LoVo (cell line): ENCODE measurements around the gene PPARA.
"Not testable (repeated sequence)": the region's sequence is repeated elsewhere in the genome, so short reads cannot be mapped to it uniquely, and the experiment has no call there.

Experiments
- DNase-seq: peaks from one replicate; pipeline ENCODE4 v3.0.0-alpha.2; 2016; ENCODE audit warnings: low spot score

The PPARA gene

DNA sequence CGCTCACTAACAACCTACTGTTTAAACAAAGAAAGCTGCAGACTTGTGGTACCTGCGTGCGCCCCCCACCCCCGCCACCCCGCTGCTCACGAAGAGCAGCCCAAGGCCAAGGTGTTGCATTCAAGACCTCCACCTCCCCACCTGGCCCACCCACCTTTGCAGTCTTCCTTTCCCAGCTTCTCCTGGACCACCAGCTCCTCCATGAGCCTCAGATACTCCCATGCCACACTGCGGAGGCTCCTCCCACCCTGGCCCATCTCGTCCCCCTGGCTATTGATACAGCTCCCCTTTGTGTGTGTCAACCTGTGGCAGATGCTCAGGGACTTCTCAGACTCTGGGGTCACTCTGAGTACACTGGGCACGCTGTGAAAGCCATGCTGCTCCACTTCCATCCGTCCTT lies 95.9 kb downstream of the PPARA start:
- DNase-seq = no peak

DNA sequence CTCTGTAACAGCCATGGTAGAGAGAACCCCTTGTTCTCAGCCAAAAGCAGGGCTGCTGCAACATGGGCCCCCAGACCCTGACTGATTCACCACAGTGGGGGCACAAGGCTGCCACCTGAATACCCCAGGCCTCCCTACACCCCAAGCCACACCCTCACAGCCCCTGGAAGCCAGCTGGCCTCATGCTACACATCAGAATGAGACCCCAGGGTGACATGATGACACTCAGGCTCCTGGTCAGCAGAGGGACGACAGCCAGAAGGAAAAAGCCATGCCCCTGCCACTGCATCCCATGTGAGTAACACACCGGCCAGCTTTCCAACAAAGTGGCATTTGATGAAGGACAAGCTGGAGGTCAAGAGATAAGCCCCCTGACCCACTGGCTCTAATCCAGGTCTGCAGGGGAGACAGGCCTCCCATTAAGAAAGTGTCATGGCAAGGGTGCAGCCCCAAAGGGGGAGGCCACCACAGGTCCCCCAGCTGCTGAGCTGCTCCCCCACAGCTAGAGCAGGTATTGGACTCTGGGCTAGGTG lies 97.2 kb downstream of the PPARA start:
- no peak for DNase-seq

DNA sequence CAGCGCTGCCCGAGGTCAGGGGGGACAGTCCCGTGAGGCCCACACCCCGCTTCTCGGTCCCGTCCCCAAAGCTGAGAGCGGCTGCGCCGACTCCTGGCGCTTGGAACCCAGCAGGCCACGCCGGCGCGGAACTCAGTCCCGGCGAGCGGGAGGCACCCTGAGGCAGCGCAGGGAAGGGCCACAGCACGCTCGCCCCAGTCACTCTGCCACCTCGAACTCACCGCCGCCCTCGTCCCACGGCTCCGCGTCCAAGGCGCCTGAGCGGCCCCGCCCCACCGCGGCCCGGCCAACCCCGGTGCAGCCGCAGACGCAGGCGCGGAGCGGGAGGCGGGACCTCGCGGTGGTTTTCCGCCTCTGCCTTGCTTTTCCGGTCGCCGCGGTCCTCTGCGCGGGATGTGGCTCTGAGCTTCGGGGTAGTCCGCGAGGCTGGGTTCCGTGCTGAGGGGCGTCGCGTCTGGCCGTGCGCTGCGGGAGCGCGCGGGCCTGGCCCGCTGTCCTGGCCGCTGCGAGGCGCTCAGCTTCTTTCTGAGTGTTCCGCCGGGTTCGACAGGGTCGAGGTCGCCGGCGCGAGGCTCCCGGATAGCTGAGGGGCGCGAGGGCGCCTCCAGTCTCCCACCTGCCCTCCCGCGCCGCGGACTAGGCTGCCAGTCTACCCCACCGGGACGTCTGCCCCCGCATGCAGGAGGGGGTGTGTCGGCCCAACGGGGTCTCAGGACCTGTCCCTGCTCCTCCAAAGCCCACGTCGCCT lies 99.9 kb downstream of the PPARA start, which contains the start of gene CDPF1:
Gene CDPF1 (minus strand): TSS at position 259 of the 748 bp plus-strand sequence. CDS start 2,009 bp downstream, outside the sequence.
- peak; percentile 93 for DNase-seq

DNA sequence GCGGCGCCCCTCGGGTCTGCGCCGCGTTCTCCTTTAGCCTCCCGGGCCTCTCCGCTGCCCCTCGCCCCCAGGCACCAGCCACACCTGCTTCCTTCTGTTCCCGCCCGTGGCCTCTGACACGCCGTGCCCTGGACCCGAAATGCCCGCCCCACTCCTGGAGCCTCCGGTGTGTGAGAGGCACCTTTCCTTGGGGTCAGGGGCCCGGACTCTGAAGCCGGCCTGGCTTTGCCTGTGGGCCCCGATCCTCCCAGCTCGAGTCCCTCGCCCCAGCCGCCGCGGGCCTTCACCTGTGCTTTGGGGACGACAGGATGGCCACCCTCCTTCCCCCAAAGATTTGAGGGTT lies 100.4 kb downstream of the PPARA start:
- no peak for DNase-seq

DNA sequence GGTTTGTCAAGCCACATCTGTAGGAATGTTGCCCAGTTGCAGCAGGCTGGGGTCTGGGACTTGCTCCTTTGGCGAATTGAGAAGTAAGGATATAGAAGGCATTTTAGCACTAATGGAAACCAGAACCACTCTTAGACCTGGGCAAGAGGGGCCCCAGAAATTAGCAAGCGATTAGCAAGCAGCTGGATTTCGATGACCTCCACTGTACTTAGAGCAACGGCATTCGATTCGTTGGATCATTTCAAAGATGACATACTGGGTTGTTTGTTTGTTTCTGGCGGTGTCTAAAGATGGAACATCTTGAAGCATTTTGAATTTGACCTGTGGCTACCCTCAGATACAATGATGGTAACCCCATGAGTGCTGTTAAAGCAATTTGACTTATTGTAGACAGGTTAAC lies 100.9 kb downstream of the PPARA start:
- DNase-seq = no peak

DNA sequence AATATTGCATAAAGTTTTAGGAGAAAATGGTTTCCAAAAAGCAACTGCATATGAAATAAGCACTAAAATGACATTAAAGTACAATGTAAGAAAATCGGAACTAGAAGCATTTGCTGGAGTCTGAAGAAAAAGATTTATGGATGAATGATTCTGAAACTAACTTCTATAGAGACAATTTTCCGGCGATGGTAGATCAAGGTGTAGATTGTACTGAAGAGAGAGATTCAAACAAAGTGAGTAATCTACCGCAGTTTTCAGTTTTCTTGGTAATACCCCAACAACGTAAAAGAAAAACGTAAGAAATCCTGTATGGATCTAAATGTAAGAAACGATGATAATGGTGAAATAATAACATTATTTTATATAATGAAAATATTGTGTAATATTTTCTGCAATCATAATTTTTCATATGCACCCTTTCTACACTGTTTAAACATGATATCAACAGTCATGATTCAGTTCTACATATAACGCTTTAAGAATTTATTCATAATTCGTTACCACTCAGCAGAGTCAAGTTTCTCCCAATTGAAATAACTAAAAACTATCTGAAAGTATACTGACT lies 101.6 kb downstream of the PPARA start:
- DNase-seq = no peak

DNA sequence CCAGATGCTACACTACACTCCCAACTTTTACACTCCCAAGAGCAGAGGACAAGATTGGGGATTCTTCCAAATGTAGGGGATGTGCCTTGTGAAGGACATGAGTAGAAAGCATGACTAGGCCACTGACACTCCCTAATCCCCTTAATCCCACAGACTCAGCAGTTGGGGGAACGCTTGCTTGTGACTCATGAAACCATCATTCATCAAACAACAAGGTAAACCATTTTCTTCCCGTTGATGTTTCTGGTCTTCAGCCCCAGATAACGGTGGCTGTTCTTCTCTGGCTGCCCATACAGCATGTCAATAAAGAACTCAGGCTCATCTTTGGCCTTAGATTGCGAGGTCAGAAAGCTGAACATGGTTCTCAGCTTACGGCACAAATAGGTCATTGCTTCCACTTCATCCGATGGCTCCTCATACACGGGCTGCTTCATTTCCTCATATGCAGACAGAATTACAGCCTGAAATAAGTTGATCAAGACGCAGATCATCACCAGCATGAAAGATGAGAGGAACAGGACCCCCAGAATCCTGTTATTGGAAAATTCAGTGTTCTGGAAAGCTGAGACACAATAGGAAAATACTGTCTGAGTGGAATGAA lies 106.1 kb downstream of the PPARA start:
- no peak for DNase-seq

DNA sequence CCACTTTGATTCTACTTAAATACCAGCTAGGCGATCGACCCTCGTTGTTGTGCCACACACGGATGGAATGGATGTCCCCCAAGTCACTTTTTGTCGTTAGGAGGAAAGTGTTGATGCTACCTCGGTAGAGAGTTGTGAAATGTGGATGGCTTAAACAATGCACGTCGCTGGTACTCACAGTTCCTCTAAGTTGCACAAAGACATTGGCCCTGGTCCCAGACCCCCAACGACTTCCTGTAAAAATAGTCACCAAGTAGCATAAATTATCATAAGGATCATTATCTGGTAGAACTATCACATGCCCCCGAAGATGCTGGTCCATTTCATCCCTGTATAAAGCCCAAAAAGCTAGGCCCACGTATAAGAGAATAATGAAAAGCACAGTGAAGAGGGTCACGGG lies 109.0 kb downstream of the PPARA start:
- no peak for DNase-seq

DNA sequence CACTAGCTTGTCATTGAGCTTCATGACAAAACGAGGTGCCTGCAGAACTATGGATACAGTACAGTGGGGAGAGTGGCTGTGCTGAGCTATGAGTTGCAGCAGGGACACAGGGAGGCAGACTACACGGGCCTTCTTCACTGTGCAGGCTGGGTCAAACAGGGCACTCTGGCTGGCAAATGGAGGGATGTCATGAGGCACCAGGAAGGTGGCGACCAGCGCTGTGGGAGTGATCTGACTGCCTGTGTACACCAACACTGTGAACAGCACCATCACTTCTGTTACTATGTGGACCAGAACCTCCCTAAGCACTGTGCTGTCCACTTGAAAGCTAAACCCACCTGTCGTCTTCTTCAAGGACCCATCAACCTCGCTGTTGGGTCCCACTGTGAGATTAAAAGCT lies 109.7 kb downstream of the PPARA start:
- DNase-seq = no peak

DNA sequence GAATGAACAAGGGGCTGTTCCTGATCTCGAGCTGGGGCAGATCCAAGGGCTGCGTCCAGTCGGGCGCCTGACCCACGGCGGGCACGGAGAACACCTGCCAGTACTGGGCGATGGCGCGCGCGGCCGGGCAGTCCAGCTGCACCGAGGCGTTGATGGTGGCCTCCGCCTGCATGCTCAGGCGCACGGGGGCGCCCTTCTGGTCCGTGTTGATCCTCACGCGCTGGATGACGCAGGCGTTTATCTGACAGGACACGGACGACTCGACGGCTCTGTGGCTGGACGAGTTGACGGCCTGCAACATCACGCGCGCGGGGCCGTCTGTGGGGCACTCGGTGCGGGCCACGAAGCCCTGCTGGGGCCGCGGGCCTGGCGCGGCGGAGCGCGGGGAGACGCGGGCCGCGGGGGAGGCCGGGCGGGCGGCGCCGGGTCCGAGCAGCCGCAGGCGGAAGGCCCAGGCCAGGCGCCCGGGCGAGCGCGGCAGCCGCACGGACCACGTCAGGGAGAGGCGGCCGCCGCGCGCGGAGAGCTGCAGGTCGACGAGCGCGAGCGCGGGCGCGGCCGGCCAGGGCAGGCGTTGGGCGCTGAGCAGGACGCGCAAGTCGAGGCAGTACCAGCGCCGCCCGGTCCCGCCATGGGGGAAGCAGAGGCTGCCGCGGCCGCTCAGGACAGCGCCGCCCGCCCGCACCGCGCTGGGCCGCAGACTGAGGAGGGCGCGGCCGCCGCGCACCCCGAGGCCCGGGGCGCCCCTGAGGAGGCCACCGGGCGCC lies 112.3 kb downstream of the PPARA start:
- DNase-seq = no peak

DNA sequence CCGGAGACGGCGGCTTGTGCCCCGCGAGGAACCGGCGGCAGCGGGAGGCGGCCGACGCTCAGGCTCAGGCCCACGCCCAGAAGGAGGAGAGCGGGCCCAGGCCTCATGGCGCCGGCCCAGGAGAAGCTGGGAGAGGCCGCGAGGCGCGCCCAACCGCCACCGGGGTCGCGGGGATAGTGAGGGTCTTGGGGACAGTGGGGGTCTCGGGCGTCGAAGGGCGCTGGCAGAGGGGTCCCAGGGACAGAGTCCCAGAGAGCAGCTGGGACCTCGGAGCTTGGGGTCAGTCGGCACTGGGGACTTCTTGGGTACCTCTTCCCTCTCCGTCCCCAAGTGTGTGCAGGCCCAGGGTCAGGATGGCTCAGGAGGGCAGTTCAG lies 112.9 kb downstream of the PPARA start, which contains the start of gene PKDREJ:
Gene PKDREJ (minus strand): TSS at position 128 of the 375 bp plus-strand sequence. CDS start 21 bp downstream, at position 107.
- DNase-seq = no peak

DNA sequence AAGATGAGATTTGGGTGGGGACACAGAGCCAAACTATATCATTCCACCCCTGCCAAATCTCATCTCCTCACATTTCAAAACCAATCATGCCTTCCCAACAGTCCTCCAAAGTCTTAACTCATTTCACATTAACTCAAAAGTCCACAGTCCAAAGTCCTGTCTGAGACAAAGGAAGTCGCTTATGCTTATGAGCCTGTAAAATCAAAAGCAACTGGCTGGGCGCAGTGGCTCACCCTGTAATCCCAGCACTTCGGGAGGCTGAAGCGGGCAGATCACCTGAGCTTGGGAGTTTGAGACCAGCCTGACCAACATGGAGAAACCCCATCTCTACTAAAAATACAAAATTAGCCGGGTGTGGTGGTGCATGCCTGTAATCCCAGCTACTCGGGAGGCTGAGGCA lies 114.2 kb downstream of the PPARA start:
- peak; percentile 50 for DNase-seq

DNA sequence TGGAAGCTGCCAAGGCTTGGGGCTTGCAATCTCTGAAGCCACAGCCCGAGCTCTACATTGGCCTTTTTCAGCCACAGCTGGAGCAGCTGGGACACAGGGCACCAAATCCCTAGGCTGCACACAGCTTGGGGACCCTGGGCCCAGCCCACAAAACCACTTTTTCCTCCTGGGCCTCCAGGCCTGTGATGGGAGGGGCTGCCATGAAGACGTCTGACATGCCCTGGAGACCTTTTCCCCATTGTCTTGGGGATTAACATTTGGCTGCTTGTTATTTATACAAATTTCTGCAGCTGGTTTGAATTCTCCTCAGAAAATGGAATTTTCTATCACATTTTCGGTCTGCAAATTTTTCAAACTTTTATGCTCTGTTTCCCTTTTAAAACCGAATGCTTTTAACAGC lies 115.3 kb downstream of the PPARA start:
- not testable (repeated sequence) for DNase-seq

DNA sequence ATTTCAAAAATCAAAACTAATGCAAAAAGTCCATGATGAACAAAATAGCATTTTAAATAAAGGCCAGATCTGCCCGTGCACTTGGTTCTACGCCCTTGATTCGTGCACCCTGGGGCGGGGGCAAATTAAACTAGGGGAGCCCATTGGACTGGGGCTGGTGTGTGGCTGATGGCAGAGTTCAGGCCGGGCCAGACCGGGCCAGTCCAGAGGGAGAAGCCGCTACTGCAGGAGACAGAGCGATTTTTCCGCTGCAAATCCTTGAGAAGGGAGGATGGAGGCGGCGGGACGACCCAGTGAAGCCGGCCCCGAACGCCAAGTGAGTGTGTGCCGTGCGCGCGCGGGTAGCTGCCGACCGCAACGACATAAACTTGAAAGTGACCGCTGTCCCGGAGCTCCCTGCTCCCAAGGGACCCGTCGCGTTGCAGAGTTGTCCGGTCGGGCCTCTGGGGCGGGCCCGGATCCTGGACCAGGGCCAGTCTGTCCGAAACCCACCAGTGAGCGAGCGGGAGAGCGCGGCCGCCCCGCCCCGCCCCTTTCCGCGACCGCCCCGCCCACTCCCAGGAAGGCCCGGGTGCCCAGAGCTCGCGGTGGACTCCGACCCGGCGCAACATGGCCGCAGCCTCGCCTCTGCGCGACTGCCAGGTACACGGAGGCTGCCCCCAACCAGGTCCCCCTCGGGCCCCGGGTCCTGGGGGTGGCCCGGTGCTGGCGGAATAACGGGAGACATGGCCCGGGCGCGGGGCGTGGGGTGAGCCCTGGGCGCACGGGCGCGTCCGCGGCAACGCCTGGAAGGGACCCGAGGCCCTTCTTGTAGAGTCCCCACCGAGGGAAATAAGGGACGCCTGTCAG lies 117.3 kb downstream of the PPARA start, which contains the start of gene TTC38:
Gene TTC38 (plus strand): TSS at position 578 of the 849 bp plus-strand sequence. CDS start 32 bp downstream, at position 610.
- DNase-seq = peak; percentile 94

DNA sequence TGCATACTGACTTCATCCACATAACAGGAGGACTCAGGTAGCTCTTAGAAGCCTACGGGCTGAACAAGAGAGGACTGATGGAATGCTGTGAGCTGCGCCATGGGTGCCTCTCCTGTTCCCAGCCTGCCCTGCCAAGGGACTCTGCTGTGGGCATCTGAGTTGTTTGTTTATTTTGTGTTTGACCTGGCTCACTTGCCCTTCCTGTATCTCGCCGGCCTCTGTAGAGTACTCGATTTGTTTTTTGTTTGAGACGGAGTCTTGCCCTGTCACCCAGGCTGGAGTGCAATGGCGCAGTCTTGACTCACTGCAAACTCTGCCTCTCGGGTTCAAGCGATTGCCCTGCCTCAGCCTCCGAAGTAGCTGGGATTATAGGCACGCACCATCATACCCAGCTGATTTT lies 119.2 kb downstream of the PPARA start:
- DNase-seq = no peak

DNA sequence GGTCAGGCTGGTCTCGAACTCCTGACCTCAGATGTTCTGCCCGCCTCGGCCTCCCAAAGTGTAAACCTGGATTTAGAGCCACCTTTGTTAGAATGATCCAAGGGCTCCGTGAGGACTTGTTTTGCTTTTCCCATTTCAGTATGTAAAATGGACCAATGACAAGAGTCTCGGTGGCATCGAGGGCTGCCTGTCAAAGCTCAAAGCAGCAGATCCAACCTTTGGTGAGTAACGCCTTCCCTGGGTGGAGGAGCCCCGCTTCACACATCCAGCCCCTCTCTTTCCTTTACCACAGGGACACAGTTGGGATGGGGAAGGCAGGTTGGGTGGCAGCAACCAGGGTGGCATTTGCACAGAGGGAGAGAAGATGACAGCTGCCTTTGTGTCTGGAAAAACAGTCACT lies 121.9 kb downstream of the PPARA start:
- DNase-seq = no peak

DNA sequence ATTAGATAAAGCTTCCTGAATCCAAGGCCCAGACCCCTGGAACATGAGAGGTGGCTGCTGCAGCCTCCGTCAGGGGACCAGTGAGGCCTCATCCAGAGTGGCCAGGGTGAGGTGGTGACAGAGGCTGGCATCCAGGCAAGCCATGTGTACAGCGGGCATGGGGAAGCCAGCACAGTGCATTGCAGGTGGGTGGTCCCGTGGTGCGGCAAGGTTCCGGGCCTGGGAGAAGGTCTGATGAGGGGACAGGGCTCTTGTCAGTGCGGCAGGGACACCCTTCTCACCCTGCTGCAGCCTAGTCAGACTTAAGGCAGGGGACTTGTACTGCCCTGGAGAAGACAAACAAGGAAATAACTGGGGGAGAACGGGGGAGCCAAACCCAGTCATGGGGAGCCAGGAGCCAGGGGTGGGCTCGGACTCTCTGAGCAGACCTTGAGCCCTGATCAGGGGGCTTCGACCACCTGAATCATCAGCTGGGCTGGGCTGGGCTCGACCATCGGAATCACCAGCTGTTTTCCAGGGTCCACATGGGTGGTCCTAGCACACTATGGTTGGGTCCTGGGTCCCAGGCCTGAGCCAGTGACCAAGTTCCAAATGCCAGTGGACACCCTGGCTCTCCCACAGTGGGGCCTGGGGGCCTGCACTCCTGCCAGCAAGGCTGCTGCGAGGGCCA lies 122.6 kb downstream of the PPARA start:
- no peak for DNase-seq

DNA sequence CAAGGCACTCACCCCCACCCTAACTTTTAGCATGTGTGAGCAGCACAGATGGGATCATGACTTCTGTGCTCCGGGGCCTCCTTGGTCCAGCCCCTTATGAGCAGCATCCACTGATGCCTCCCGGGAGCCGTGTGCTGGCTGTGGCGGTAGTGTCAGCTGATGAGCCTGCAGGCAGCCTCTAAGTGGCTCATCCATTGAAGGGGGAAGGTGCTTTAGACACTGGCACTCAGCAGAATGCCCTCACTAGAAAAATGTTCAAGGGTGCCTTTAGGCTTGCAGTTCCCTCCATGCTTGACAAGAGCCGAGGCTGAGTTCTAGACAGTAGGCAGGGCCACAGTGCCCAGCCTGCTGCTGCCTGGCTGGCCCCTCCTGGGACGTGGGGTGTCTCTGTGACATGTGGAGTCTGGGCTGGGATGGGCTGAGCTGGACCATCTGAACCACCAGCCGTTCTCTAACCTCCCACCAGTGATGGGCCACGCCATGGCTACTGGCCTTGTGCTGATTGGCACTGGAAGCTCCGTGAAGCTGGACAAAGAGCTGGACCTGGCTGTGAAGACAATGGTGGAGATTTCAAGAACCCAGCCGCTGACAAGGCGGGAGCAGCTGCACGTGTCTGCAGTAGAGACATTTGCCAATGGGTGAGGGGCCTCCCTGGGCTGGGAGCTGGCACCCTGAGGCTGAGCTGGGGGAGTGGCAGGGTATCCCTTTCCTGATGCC lies 123.3 kb downstream of the PPARA start:
- no peak for DNase-seq

DNA sequence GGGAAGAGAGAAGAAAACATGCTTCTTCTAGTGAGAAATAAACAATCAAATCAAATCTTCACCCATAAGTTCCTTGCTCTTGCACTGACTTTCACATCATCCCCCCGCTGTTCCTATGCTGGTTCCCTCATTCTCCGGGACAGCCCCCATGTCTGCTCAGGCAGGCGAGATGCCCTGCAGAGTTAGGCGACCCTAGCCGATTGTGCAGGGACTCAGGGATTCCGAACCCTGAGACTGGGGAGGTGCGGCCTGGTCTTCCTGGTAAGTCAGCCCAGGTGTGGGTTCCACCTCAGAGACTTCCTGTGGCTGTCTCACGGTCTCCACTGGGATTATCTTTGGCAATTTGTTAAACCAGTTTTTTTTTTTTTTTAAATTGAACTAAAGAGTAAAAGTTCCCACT lies 124.1 kb downstream of the PPARA start:
- no peak for DNase-seq

DNA sequence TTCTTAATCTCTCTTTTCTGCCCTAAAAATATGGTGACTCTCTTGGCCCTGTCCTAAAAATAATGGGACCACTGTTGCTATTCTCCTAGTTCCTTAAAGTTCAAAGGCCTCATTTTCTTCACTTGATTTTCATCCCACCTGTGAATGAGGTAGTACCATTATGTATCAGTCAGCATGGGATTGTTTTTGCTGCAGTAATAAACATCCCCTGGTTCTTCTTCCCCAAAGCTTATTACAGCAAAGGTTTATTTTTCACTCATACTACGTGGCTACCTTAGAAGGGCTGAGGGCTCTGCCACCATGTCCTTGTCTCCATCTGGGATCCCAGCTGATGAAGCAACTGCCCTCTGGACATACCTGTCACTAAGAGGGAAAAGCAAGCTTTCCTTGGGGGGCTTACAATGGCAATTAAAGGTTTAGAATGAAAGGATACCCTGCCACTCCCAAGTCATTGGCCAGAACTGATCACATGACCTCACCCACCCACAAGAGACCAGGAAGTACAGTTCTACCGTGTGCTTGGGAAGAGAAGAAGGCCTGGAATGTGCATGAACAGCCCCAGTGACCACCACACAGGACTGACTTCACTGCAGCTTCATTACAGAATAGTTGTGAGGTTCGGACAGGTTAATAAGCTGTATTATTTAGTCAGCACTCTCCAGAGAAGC lies 125.3 kb downstream of the PPARA start:
- DNase-seq = no peak
